NCI-H187 treated with DMSO at 0.1 percent for 48 hours (cell line): Measurements from ENCODE around the gene IPO11.
"Not testable (repeated sequence)": the region's sequence is repeated elsewhere in the genome, so short reads cannot be mapped to it uniquely, and the experiment has no call there.

ENCODE experiments used
- DNase-seq: peaks from one replicate; lab custom pipeline; 2025; lab: John Stamatoyannopoulos, UW

IPO11 gene

DNA sequence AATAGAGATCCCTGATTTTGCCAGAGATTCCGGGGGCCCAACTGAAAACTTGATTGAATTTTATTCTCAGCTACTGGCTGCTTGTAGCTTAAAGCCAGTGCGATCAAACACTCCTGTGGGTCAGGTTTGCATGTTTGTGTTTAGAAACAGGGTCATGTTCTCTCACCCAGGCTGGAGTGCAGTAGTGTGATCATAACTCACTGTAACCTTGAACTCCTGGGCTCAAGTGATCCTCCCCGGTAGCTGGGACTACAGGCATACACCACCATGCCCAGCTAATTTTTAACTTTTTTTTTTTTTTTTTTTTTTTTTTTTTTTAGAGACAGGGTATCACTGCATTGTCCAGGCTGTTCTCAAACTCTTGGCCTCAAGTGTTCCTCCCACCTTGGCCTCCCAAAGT is 232.7 kb downstream of the IPO11 start:
- DNase-seq = no peak

GRCh38 chr5:62647241-62647640 is 234.7 kb downstream of the IPO11 start:
- DNase-seq = no peak

DNA sequence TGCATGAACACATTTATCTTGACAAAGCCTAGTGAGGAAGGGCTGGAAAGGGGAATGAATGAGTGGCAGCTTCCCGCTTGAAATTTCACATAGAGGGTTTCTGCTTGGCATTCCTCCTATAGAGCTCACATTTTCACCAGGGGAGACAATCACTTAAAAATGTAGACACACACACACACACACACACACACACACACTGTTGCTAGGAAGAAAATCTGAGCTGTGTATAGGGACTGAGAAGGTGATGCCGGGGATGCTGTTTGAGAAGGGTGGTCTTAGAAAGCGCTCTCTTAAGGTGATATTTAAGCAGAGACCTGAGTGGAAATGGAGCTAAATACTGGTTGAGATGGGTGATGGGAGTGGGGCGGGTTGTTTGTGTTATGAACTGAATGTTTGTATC is 236.5 kb downstream of the IPO11 start:
- no peak for DNase-seq

DNA sequence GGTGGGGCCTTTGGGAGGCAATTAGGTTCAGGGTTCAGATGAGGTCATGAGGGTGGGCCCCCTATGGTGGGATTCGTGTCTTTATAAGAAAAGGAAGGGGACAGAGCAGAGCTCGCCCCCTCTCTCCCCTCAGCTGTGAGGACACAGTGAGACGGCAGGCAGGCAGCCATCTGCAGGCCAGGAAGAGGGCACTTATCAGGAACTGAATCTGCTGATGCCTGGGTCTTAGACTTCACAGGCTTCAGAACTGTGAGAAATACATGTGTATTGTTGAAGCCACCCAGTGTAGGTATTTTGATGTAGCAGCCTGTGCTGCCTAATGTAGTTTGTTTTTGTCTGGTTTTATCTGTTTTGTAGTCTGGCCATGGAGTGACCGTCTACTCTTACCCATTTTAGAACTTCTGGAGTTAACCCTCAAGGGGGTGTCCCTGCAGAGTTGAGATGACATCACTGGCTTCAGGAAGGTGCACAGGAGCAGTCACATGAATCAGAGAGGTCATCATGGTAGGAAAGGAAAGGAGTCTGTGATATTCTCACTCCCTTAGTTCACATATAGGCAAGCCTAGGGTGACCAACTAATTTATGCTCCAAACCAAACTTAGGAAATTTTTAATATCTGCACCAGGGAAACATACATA is 237.0 kb downstream of the IPO11 start:
- DNase-seq = no peak

DNA sequence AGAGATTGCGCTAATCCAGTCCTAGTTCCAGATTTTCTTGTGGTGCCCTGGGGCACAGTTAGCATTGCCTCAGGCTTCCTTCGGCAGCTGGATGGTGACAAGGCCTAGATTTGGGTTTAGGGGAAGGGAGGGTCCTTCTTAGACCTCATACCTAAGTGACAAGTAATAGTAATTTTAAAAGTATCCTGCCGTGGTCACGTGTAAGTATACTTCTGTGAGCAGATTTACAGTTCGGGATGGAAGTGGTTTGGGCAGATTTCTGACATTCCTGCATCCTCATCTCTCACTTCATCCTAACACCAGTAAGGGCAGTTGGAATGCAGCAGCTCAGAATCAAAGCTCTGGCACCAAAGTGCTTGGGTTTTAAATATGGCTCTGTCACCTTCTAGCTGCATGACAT is 237.6 kb downstream of the IPO11 start:
- DNase-seq = no peak

DNA sequence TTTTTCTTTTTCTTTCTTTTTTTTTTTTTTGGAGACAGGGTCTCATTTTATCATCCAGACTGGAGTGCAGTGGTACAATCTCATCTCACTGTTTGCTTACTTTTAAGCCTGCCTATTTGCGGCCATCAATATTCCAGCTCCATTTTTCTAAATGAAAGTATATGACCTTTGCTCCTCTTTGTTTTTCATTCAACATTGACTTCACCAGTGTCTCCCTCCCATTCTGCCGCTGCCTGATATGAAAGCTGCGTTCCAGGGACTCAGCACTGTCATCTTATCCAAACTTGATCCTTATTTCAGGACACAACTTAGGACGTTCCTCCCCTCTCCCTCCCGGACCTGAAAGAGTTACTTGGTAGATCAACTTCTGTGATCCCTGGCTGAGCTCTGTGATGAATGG is 239.7 kb downstream of the IPO11 start:
- no peak for DNase-seq

DNA sequence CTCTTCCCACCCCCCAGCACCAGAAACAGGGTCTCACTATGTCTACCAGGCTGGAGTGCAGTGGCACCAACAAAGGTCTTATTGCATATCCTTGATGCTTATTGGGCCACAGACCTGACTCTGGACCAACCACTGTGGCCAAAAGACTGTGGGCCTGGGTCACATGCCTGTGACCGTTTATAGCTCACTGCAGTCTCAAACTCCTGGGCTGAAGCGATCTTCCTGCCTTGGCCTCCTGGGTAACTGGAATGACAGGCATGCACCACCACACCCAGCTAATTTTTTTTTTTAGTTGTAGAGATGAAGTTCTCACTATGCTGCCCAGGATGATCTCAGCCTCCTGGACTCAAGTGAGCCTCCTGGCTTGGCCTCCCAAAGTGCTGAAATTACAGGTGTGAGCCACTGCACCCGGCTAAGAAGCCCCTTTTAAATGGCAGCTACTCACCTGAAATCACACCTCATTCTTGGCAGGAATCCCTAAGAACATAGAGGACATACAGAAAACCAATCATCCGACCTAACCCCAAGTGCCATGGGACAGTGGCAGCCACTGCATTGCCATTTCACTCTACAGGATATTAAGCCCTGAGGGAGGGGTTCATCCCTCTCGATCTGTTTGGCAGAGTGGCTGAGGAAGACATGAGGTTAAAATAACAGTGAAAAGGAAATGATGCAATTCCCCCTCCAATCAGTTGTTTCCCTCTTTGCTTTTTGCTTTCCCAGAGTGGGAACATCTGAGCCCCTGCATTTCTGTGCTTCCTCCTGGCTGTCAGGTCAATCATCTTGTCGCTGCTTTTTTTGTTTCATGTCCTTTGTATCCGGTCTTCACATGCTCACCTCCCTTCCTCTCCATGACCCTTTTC is 240.7 kb downstream of the IPO11 start:
- no peak for DNase-seq

GRCh38 chr5:62653864-62654575 is 241.5 kb downstream of the IPO11 start:
- no peak for DNase-seq

GRCh38 chr5:62657772-62658171 is 245.2 kb downstream of the IPO11 start:
- not testable (repeated sequence) for DNase-seq

DNA sequence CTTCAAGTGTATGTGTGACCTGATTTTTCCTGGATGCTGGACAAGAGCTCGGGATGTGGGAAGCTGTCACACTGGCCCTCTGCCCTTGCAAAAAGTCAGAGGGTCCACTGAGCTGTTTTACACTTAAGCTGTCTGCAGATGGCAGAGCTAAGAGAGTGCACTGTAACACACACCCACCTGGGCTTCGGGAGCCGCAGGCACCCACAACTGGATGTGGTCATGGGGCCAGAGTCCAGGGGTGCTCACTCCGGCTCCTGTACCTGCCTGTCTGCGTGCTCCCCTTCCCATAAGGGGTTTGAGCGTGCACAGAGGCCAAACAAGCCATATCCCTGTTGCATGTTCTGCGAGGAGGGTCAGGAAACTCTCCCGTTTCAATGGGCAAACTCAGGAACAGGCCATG is 248.6 kb downstream of the IPO11 start:
- no peak for DNase-seq

DNA sequence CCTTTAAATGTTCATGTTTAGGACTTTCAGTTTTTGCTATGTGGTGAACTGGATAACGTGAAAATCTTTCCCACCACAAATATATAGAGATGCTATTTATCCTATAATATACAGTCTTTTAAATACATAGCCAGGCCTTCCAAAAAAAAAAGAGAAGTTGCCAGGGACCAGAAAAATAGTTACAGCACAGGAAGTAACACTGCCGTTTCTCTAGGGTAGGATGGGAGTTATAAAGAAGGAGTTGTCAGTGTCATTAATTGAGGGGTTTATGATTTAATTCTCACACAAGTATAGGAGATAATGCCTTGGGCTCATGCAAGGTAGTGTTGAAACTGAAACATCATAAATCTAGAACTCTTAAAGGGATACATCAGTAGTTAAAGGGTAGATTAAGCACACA is 250.0 kb downstream of the IPO11 start:
- no peak for DNase-seq

DNA sequence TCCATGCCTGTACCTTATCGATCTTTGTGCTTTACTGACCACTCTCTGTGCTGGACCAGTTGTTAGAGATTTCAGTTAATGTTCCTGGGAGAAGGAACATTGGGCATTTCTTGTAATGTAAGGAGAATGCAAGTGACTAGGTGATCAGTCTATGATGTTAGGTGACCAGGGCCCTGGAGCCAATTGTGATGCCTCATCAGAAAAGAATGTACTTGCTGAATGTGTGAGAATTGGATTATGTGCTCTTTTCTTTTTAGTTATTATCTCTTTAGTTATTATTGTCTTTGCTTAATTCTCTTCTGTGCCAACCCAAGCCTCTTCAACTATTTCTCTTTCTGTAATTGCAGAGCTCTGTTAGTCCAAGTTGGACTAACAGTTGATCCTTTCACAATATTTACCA is 258.9 kb downstream of the IPO11 start:
- no peak for DNase-seq

GRCh38 chr5:62676596-62676995 is 264.0 kb downstream of the IPO11 start:
- not testable (repeated sequence) for DNase-seq
